RWPE2 (cell line): ENCODE measurements around the gene ADAR.

Experiments
- ATAC-seq: fragments of 200-7000 bp; cut with Tn5 transposase; 3 replicates; pipeline ENCODE4 v1.9.1; 2021; ENCODE audit warnings: low read depth
- DNase-seq: peaks from one replicate; pipeline ENCODE4 v3.0.0-alpha.2; 2020; ENCODE audit warnings: low spot score
- H3K27ac ChIP-seq: fragments of 450-650 bp; 2 replicates; pipeline ENCODE4 v1.5.1; 2017; ENCODE audit warnings: mild to moderate bottlenecking; ENCODE audit not compliant: poor library complexity, severe bottlenecking
- H3K27me3 ChIP-seq: fragments of 250-450 bp; sonication (Bioruptor Pico); 2 replicates; pipeline ENCODE4 v1.5.1; 2021; ENCODE audit warnings: mild to moderate bottlenecking, moderate library complexity; ENCODE audit not compliant: insufficient read depth, poor library complexity, severe bottlenecking
- H3K36me3 ChIP-seq: fragments of 250-450 bp; sonication (Bioruptor Pico); 2 replicates; pipeline ENCODE4 v1.5.1; 2020; ENCODE audit warnings: low read depth, mild to moderate bottlenecking, moderate library complexity
- H3K4me1 ChIP-seq: fragments of 250-450 bp; sonication (Bioruptor Pico); 2 replicates; pipeline ENCODE4 v1.5.1; 2021; ENCODE audit warnings: mild to moderate bottlenecking, moderate library complexity; ENCODE audit not compliant: insufficient read depth, poor library complexity, severe bottlenecking
- H3K4me3 ChIP-seq: fragments of 250-450 bp; sonication (Bioruptor Pico); 2 replicates; pipeline ENCODE4 v1.5.1; 2021; ENCODE audit warnings: mild to moderate bottlenecking, moderate library complexity; ENCODE audit not compliant: severe bottlenecking
- H3K9me3 ChIP-seq: fragments of 250-450 bp; sonication (Bioruptor Pico); 2 replicates; pipeline ENCODE4 v1.5.1; 2021; ENCODE audit warnings: mild to moderate bottlenecking, moderate library complexity; ENCODE audit not compliant: severe bottlenecking
- CTCF ChIP-seq: fragments of 450-650 bp; IDR thresholded peaks from one replicate; pipeline ENCODE4 v1.5.1; 2017; ENCODE audit warnings: mild to moderate bottlenecking, moderate library complexity; ENCODE audit not compliant: poor library complexity, severe bottlenecking

ADAR gene

GRCh38 chr1:154622503-154623039, 14.6 kb upstream of the ADAR start:
- ATAC-seq = peak; percentile 74
- Histone ChIP-seq H3K4me1 (peaks cover 8% of the 10 kb centered on the region), H3K27ac (peak overlapping the region; percentile 30), H3K36me3 (peaks cover 32% of the 10 kb centered on the region), H3K4me3 (no peak overlapping the region), H3K27me3 (no peaks in the 10 kb centered on the region), H3K9me3 (no peaks in the 10 kb centered on the region)
- no peak for TF ChIP-seq CTCF
- no peak for DNase-seq

- H3K4me1 ChIP-seq = peaks cover 8% of the 10 kb centered on the region
- H3K4me3 ChIP-seq = no peak overlapping the region
- no peaks in the 10 kb centered on the region for H3K27me3 ChIP-seq
- DNase-seq (no peak), ATAC-seq (no peak)
- no peak for TF ChIP-seq CTCF
- H3K9me3 ChIP-seq = no peaks in the 10 kb centered on the region
- peaks cover 38% of the 10 kb centered on the region for H3K36me3 ChIP-seq
- peak overlapping the region; percentile 30 for H3K27ac ChIP-seq
These were observed 13.9 kb upstream of the ADAR start for GRCh38 chr1:154621875-154622274.

GRCh38 chr1:154620751-154621150, 12.8 kb upstream of the ADAR start:
- peaks cover 8% of the 10 kb centered on the region for H3K4me1 ChIP-seq
- DNase-seq = no peak
- no peak overlapping the region for H3K27ac ChIP-seq
- no peak overlapping the region for H3K4me3 ChIP-seq
- no peaks in the 10 kb centered on the region for H3K9me3 ChIP-seq
- H3K36me3 ChIP-seq = peaks cover 38% of the 10 kb centered on the region
- no peak for TF ChIP-seq CTCF
- ATAC-seq = no peak
- H3K27me3 ChIP-seq = no peaks in the 10 kb centered on the region

- peaks cover 32% of the 10 kb centered on the region for H3K36me3 ChIP-seq
- DNase-seq (no peak), ATAC-seq (no peak)
- no peak overlapping the region for H3K27ac ChIP-seq
- H3K9me3 ChIP-seq = no peaks in the 10 kb centered on the region
- H3K4me1 ChIP-seq = peaks cover 8% of the 10 kb centered on the region
- TF ChIP-seq CTCF = no peak
- no peak overlapping the region for H3K4me3 ChIP-seq
- no peaks in the 10 kb centered on the region for H3K27me3 ChIP-seq
These were observed 11.4 kb upstream of the ADAR start for GRCh38 chr1:154619181-154619948.
